IPS-20b (cell line): Measurements from ENCODE around the gene MAML1.
"Not testable (repeated sequence)": the region's sequence is repeated elsewhere in the genome, so short reads cannot be mapped to it uniquely, and the experiment has no call there.

Experiments
- H3K27ac ChIP-seq: one replicate; pipeline ENCODE4 v1.5.1; 2013; ENCODE audit warnings: low read length
- H3K27me3 ChIP-seq: 2 replicates; pipeline ENCODE4 v1.6.1; 2013; ENCODE audit warnings: mild to moderate bottlenecking, low read length, inconsistent platforms; ENCODE audit not compliant: insufficient read depth
- H3K36me3 ChIP-seq: 2 replicates; pipeline ENCODE4 v1.6.1; 2013; ENCODE audit warnings: low read depth, mild to moderate bottlenecking, inconsistent platforms, low read length, moderate library complexity; ENCODE audit not compliant: insufficient read depth
- H3K4me1 ChIP-seq: 2 replicates; pipeline ENCODE4 v1.6.1; 2013; ENCODE audit warnings: mild to moderate bottlenecking, control low read depth, inconsistent platforms, low read length, moderate library complexity; ENCODE audit not compliant: insufficient read depth
- H3K4me3 ChIP-seq: 2 replicates; pipeline ENCODE4 v1.5.1; 2013; ENCODE audit warnings: mild to moderate bottlenecking, low read length, inconsistent platforms
- H3K9ac ChIP-seq: 2 replicates; pipeline ENCODE4 v1.6.1; 2013; ENCODE audit warnings: low read depth, mild to moderate bottlenecking, inconsistent platforms, low read length, moderate library complexity
- H3K9me3 ChIP-seq: 2 replicates; pipeline ENCODE4 v1.6.1; 2013; ENCODE audit warnings: mild to moderate bottlenecking, low read depth, low read length, inconsistent platforms; ENCODE audit not compliant: insufficient read depth

The MAML1 gene

DNA sequence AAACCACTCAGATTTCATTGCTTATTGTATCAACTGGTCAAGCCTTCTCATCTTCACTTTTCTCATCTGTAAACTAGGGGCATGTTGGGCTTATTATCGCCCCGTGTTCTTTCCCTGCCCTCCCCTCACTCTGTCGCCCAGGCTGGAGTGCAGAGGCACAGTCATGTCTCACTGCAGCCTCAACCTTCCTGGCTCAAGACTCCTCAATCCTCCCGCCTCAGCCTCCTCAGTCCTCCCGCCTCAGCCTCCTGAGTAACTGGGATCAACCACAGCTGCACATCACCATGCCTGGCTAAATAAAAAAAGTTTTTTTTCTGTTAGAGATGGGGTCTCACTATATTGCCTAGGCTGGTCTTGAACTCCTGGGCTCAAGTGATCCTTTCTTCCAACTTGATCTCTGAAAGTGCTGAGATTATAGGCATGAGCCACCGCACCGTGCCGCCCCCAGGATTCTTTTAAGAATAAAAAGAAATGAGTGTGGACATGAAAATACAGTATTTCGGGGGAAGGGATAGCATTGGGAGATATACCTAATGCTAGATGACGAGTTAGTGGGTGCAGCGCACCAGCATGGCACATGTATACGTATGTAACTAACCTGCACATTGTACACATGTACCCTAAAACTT lies 2.0 kb downstream of the MAML1 start:
- no peaks in the 10 kb centered on the region for H3K27me3 ChIP-seq
- no peak overlapping the region for H3K27ac ChIP-seq
- no peaks in the 10 kb centered on the region; the same call in 1 of the 2 replicates for H3K4me1 ChIP-seq
- H3K9ac ChIP-seq, result peak overlapping the region; percentile 83; the same call in 1 of the 2 replicates
- no peaks in the 10 kb centered on the region for H3K9me3 ChIP-seq
- peak overlapping the region; percentile 84 for H3K4me3 ChIP-seq
- H3K36me3 ChIP-seq, result peaks cover 50% of the 10 kb centered on the region

DNA sequence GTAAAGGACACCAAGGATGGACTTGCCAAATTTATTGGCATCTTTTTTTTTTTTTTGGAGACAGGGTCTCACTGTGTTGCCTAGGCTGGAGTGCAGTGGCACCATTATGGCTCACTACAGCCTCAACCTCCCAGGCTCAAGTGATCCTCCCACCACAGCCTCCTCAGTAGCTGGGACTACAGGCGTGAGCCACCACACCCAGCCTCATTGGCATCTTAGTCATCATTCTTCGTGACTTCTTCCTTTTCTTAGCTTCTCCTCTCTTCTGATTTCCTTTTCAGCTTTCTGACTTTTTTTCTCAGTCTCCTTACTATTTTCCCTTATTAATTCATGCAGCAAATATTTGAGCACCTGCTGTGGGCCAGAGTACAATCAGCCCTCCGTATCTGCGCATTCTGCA lies 6.1 kb downstream of the MAML1 start:
- Histone ChIP-seq H3K4me1 (no peaks in the 10 kb centered on the region; the same call in 1 of the 2 replicates), H3K9ac (no peak overlapping the region), H3K4me3 (no peak overlapping the region), H3K27me3 (no peaks in the 10 kb centered on the region), H3K36me3 (peaks cover 43% of the 10 kb centered on the region), H3K9me3 (no peaks in the 10 kb centered on the region), H3K27ac (no peak overlapping the region)

DNA sequence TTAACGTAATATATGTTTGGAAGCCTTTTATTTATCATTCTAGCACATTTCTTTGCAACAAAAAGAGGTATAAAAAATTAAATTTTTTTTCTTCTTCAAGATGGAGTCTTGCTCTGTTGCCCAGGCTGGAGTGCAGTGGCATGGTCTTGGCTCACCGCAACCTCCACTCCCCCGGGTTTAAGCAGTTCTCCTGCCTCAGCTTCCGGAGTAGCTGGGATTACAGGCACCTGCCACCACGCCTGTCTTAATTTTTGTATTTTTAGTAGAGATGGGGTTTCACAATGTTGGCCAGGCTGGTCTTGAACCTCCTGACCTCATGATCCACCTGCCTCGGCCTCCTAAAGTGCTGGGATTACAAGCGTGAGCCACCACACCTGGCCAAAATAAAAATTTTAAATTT lies 11.5 kb downstream of the MAML1 start:
- not testable (repeated sequence) for H3K9me3 ChIP-seq, H3K4me3 ChIP-seq, H3K9ac ChIP-seq, H3K4me1 ChIP-seq, H3K27me3 ChIP-seq, H3K27ac ChIP-seq
- peaks cover 18% of the 10 kb centered on the region; the same call in 1 of the 2 replicates for H3K36me3 ChIP-seq

DNA sequence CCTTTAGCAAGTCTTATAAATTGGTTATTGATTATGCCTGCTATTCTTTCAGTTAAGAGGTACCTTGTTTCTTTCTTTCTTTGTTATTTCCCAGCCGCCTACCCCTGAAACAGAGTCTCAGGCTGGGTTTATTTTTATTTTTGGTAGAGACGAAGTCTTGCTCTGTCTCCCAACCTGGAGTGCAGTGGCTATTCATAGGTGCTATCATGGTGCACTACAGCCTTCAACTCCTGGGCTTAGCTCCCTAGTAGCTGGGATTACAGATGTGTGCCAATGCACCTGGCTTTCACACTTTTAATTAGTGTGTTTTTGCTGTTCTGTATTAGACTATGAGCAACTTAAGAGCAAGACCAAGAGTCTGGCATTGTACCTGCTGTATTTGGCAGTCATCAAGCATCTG lies 14.2 kb downstream of the MAML1 start:
- no peaks in the 10 kb centered on the region for H3K27me3 ChIP-seq
- H3K27ac ChIP-seq, result no peak overlapping the region
- no peaks in the 10 kb centered on the region for H3K4me1 ChIP-seq
- no peaks in the 10 kb centered on the region for H3K9me3 ChIP-seq
- H3K36me3 ChIP-seq, result no peaks in the 10 kb centered on the region; the same call in 1 of the 2 replicates
- no peak overlapping the region for H3K9ac ChIP-seq
- H3K4me3 ChIP-seq, result no peak overlapping the region

DNA sequence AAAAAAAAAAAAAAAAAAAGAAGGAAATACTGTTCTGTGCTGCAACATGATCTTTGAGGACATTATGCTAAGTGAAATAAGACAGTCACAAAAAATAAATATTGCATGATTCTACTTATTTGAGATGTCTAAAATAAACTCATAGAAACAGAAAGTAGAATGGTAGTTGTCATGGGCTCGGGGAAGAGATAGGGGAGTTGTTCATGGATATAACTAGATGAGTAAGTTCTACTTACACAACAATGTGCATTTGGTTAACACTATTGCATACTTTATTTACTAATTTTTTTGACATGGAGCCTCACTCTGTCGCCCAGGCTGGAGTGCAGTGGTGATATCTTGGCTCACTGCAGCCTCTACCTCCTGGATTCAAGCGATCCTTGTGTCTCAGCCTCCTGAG lies 15.2 kb downstream of the MAML1 start:
- Histone ChIP-seq H3K36me3 (no peaks in the 10 kb centered on the region; the same call in 1 of the 2 replicates), H3K4me1 (no peaks in the 10 kb centered on the region), H3K9ac (no peak overlapping the region), H3K9me3 (no peaks in the 10 kb centered on the region), H3K27me3 (no peaks in the 10 kb centered on the region), H3K27ac (no peak overlapping the region), H3K4me3 (no peak overlapping the region)

DNA sequence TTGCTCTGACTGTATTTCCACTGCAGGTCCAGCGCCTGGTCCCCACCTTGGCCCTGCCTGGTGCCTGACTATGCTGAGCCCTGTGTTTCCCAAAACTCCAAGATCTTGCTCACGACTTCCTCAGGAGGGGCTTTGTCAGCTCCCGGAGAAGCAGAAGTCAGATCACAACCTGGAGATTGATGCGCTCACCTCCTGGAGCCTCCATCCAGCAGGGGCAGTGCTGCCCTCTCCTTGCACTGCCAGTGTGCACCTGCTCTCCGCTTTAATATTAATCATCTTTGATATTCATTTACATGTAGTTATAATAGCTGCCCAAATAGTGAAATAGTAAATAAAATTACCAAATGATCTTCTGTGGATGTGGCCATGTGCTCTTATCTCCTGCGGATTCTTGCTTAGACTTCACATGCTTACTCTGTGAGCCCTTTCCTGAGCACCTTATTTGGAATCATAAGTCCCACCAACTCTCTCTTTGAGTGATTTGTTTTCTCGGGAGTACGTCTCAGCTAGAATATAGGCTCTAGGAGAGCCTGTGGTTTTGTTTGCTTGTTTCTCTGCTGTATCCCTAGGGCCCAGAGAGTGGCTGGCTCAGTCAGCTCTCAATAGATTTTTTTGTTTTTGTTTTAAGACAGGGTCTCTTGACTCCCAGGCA lies 17.4 kb downstream of the MAML1 start:
- no peaks in the 10 kb centered on the region for H3K9me3 ChIP-seq
- H3K4me3 ChIP-seq, result no peak overlapping the region
- no peak overlapping the region for H3K27ac ChIP-seq
- H3K27me3 ChIP-seq, result no peaks in the 10 kb centered on the region
- H3K9ac ChIP-seq, result no peak overlapping the region
- no peaks in the 10 kb centered on the region; the same call in 1 of the 2 replicates for H3K36me3 ChIP-seq
- peaks cover 10% of the 10 kb centered on the region for H3K4me1 ChIP-seq

DNA sequence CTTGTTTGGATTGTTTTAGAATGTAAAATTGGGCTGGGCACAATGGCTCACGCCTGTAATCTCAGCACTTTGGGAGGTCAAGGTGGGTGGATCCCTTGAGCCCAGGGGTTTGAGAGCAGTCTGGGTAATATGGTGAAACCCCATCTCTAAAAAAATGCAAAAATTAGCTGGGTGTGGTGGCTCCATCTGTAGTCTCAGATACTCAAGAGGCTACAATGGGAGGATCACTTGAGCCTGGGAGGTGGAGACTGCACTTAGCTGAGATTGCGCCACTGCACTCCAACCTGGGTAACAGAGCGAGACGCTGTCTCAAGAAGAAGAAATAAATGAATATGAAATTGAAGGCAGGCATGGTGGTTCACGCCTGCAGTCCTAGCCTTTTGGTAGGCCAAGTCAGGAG lies 21.3 kb downstream of the MAML1 start:
- Histone ChIP-seq H3K27me3 (no peaks in the 10 kb centered on the region), H3K27ac (no peak overlapping the region), H3K4me3 (no peak overlapping the region), H3K9ac (no peak overlapping the region), H3K9me3 (no peaks in the 10 kb centered on the region), H3K36me3 (no peaks in the 10 kb centered on the region; the same call in none of the 2 replicates), H3K4me1 (peaks cover 16% of the 10 kb centered on the region)

DNA sequence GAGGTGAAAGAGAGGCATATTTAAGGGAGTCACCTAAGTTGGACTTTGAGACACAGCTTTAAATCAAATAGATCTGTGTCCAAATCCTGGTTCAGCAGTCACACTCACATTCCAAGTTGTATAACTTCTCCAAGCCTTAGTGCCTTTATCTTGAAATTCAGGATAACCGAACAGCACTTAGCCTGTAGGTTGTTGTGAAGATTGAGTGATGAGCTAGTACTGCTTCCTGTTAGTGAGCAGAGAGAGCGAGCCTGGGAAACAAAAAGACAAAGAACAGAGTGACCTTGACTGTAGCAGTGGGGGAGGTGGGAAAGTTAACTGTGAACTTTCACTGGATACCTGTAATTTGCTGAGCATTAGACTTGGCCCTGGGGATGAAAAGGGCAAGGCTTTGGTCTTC lies 22.4 kb downstream of the MAML1 start:
- H3K9me3 ChIP-seq, result no peaks in the 10 kb centered on the region
- peak overlapping the region; percentile 14; the same call in 1 of the 2 replicates for H3K4me3 ChIP-seq
- peak overlapping the region; percentile 2; the same call in 1 of the 2 replicates for H3K9ac ChIP-seq
- H3K27me3 ChIP-seq, result no peaks in the 10 kb centered on the region
- H3K4me1 ChIP-seq, result peaks cover 18% of the 10 kb centered on the region
- no peak overlapping the region for H3K27ac ChIP-seq
- no peaks in the 10 kb centered on the region; the same call in none of the 2 replicates for H3K36me3 ChIP-seq

DNA sequence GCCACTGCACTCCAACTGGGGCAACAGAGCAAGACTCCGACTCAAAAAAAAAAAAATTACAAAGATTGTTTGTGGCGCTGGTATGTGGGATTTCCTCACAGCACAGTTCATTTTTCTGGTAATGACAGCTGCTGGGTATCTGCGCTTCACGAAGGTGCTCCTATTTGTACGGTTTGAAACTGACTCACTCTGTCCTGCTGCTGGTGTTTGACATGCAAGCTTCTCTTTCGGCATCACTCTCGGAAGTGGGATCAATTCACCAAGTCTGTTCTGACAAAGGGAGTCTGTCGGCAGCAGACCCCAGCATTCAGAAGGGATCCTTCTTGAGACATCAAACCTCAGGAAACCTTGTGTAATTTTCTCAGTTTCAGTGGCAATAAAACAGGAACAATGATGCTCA lies 26.3 kb downstream of the MAML1 start:
- H3K27me3 ChIP-seq, result no peaks in the 10 kb centered on the region
- no peaks in the 10 kb centered on the region for H3K9me3 ChIP-seq
- H3K36me3 ChIP-seq, result no peaks in the 10 kb centered on the region; the same call in 1 of the 2 replicates
- H3K9ac ChIP-seq, result no peak overlapping the region
- no peak overlapping the region for H3K4me3 ChIP-seq
- H3K4me1 ChIP-seq, result peaks cover 36% of the 10 kb centered on the region
- no peak overlapping the region for H3K27ac ChIP-seq

DNA sequence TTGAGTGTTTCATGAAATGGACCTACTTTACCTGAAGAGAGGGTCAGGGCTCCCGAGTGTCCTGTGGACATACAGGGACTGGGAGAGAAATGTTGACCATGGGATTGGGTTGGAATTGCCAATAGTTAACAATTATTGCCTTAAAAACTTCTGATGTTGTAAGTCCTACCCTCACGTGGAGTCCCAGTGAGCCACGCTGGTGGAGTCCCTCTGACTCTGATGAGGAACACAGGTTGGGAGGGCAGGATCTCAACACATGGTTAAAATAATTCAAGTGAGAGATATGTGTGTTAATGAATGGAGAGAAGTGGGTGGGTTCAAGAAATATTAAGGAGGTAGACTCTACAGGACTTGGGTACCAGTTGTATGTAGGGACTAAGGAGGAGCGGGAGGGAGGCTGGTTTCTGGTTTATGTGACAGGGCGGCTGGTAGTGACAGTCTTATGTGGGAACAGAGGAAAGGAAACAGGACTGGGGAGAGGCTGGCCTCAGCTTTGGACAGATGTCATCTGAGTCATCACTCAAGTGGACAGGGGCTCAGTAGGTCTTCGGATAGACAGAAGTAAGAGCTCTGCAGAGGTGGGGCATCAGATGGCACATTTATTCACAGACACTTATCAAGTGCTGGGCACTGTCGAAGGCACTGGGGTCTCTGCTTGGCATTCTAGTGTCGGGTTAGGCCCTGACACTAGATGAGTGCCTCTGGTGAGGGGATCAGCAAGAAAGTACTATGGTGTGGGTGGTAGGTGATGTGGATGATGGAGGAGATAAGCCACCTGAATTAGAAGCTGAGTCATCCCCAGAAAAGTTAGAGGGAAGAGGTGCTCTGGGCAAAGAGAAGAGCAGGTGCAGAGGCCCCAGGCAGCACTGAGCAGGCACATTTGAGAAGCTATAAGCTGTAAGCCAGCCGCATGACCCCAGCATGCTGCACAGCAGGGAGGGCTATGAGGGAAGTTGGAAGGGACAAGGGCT lies 27.2 kb downstream of the MAML1 start:
- H3K27ac ChIP-seq, result no peak overlapping the region
- no peak overlapping the region for H3K4me3 ChIP-seq
- H3K4me1 ChIP-seq, result peaks cover 28% of the 10 kb centered on the region
- H3K36me3 ChIP-seq, result no peaks in the 10 kb centered on the region; the same call in 1 of the 2 replicates
- H3K9me3 ChIP-seq, result no peaks in the 10 kb centered on the region
- H3K9ac ChIP-seq, result no peak overlapping the region
- no peaks in the 10 kb centered on the region for H3K27me3 ChIP-seq

DNA sequence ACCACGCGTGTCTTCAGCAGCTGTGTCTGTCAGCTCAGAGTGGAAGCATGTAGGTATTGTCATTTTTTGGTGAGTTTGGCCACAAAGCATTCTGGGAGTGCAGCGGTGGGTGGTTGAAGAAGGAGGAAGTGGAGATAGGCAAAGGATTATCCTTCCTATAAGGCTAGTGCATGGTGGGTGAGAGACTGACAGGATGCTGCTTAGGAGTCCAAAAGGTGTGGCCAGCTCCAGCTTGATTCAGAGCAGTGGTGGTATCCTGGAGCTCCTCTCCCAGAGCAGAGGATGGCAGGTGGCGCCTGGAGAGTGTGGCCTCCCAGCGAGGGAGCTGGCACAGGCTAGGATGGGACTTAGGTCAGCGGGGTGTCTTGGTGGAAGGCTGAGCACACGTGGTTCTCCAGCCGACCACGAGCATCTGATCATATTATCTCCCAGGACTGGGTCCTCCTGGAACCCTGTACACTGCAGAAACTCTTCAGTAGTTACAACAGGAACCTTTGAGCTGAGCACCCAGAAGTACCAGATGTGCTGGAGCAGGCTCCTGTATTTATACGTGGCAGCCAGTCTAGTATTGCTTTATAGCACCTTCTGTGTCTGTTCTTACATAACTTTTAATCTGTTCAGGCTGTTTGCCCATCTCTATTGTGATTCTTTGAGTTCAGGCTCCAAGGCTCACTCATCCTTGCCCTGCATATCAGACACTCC lies 29.6 kb downstream of the MAML1 start:
- Histone ChIP-seq H3K4me3 (no peak overlapping the region), H3K4me1 (peaks cover 21% of the 10 kb centered on the region), H3K27ac (no peak overlapping the region), H3K27me3 (no peaks in the 10 kb centered on the region), H3K9me3 (no peaks in the 10 kb centered on the region), H3K9ac (no peak overlapping the region), H3K36me3 (peaks cover 23% of the 10 kb centered on the region)
